GM19372 (cell line): ENCODE results near the gene AGBL4.

ENCODE experiments used
- ATAC-seq: cut with Tn5 transposase; IDR thresholded peaks from one replicate; pipeline ENCODE4 v1.9.1; 2021; ENCODE audit warnings: mild to moderate bottlenecking, low read depth, moderate library complexity; ENCODE audit not compliant: unreplicated experiment

Gene AGBL4

GRCh38 chr1:48675251-48675650 lies 1348.5 kb downstream of the AGBL4 start:
- ATAC-seq, result no peak

GRCh38 chr1:48674641-48675040 lies 1349.1 kb downstream of the AGBL4 start:
- no peak for ATAC-seq

- no peak for ATAC-seq
Observed at GRCh38 chr1:48673332-48674105, 1350.2 kb downstream of the AGBL4 start.

GRCh38 chr1:48671578-48671977 lies 1352.2 kb downstream of the AGBL4 start:
- no peak for ATAC-seq

- ATAC-seq, result no peak
Observed at GRCh38 chr1:48670234-48671020, 1353.3 kb downstream of the AGBL4 start.

- no peak for ATAC-seq
Observed at GRCh38 chr1:48668339-48668738, 1355.4 kb downstream of the AGBL4 start.

GRCh38 chr1:48667782-48668181 lies 1356.0 kb downstream of the AGBL4 start:
- ATAC-seq, result no peak

- ATAC-seq, result no peak
Observed at GRCh38 chr1:48665708-48666407, 1357.9 kb downstream of the AGBL4 start.

GRCh38 chr1:48661726-48662463 lies 1361.9 kb downstream of the AGBL4 start:
- ATAC-seq, result no peak

GRCh38 chr1:48659801-48660200 lies 1364.0 kb downstream of the AGBL4 start:
- ATAC-seq, result no peak

- ATAC-seq, result no peak
Observed at GRCh38 chr1:48657413-48657812, 1366.3 kb downstream of the AGBL4 start.

GRCh38 chr1:48654606-48655210 lies 1369.0 kb downstream of the AGBL4 start:
- no peak for ATAC-seq

GRCh38 chr1:48652334-48652733 lies 1371.4 kb downstream of the AGBL4 start:
- ATAC-seq, result no peak

- no peak for ATAC-seq
Observed at GRCh38 chr1:48649880-48650279, 1373.9 kb downstream of the AGBL4 start.

- no peak for ATAC-seq
Observed at GRCh38 chr1:48645883-48646282, 1377.9 kb downstream of the AGBL4 start.

GRCh38 chr1:48644905-48645605 lies 1378.7 kb downstream of the AGBL4 start:
- no peak for ATAC-seq

- ATAC-seq, result no peak
Observed at GRCh38 chr1:48644190-48644900, 1379.4 kb downstream of the AGBL4 start.

GRCh38 chr1:48643193-48643592 lies 1380.6 kb downstream of the AGBL4 start:
- ATAC-seq, result no peak
